Ammon's horn (tissue), 1 donor: ENCODE data around the gene NCKAP5L.
A peak's percentile ranks its signal among the peaks of the same experiment; 100 is the strongest.
"Not testable (repeated sequence)": the region's sequence is repeated elsewhere in the genome, so short reads cannot be mapped to it uniquely, and the experiment has no call there.

Source experiments
- DNase-seq: peaks from one replicate; pipeline ENCODE4 v3.0.0-alpha.2; 2016; ENCODE audit warnings: low spot score

NCKAP5L gene, protein sequence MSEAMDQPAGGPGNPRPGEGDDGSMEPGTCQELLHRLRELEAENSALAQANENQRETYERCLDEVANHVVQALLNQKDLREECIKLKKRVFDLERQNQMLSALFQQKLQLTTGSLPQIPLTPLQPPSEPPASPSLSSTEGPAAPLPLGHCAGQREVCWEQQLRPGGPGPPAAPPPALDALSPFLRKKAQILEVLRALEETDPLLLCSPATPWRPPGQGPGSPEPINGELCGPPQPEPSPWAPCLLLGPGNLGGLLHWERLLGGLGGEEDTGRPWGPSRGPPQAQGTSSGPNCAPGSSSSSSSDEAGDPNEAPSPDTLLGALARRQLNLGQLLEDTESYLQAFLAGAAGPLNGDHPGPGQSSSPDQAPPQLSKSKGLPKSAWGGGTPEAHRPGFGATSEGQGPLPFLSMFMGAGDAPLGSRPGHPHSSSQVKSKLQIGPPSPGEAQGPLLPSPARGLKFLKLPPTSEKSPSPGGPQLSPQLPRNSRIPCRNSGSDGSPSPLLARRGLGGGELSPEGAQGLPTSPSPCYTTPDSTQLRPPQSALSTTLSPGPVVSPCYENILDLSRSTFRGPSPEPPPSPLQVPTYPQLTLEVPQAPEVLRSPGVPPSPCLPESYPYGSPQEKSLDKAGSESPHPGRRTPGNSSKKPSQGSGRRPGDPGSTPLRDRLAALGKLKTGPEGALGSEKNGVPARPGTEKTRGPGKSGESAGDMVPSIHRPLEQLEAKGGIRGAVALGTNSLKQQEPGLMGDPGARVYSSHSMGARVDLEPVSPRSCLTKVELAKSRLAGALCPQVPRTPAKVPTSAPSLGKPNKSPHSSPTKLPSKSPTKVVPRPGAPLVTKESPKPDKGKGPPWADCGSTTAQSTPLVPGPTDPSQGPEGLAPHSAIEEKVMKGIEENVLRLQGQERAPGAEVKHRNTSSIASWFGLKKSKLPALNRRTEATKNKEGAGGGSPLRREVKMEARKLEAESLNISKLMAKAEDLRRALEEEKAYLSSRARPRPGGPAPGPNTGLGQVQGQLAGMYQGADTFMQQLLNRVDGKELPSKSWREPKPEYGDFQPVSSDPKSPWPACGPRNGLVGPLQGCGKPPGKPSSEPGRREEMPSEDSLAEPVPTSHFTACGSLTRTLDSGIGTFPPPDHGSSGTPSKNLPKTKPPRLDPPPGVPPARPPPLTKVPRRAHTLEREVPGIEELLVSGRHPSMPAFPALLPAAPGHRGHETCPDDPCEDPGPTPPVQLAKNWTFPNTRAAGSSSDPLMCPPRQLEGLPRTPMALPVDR (N-terminal part only)

DNA sequence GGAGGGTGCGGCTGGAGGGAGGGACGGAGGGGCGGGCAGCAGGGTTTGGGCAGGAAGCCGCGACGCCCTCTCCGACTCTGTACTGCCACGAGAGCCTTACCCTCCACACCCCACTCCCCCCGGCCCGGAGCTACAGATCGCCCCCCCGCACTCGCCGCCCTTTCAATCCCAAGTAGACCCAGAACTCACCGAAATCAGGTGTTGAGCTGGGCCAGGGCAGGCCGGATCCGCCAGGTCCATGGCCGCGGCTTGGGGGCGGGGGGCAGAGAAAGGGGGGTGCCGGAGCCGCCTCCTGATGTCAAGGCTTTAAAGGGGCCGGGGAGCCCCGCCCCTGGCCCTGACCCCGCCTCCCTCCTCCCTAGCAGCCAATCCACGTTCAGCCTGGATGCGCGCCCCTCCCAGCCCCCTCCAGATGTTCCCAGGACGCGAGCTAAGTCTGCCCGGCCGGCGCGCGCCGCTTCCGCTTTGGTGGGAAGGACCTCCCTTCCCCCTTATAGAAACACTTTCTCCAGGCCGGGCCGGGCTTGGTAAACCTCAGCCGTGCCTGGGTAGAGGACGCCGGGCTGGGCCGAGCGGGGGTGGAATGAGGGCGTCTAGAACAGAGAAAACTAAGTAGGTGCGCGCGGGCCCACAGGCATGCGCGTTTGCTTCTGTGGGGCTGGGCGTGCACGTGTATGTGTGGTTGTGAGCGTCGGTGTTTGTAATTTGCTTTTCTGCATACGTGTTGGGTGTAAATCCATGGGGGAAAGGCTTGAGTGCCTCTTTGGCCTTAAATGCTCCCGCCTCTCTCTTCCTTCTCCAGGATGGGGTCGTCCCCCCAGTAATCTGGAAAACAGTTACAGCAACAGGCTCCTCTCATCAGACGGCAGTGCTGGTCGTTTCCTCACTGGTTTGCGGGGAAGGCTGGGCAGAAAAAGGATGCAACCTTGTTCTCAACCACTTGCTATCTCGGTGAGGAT lies at the start of gene NCKAP5L:
Gene NCKAP5L (minus strand): TSS at position 281 of the 959 bp plus-strand sequence. CDS start 24,369 bp downstream, outside the sequence.
- DNase-seq: peak; percentile 96

DNA sequence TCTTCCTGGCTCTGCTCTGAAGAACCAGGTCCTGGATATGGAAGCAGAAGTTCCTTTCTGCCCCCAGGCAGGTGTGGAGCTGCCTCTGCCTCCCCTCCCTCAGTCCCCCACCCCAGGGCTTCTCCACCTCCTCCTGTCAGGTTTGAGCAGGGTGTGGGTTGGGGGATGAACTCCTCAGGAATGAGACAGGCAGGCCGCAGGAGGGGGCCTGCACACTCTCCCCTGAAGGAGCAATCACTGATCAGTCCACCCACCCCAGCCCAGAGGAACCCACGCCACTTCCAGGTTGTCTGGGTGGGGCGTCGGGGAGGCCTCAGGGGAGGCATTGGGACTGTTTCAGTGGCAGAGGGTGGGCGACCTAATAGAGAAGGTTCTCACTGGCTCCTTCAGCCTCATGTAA lies 48.9 kb upstream of the NCKAP5L start:
- no peak for DNase-seq

DNA sequence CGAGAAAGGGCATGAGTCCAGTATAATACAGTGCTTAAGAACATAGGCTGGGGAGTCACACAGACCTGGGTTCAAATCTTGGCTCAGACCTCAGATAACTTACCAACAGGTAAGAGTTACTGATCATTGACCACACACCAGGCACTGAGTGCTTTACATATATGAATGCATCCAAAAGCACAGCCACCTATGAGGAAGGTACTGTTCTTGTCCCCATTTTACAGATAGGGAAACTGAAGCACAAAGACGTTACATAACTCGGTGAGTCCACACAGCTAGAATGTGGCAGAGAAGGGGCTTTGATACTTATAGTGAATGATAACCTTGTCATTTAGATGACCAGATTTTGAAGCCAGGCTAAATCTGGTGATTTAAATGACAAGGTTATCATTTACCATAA lies 47.9 kb upstream of the NCKAP5L start:
- no peak for DNase-seq

DNA sequence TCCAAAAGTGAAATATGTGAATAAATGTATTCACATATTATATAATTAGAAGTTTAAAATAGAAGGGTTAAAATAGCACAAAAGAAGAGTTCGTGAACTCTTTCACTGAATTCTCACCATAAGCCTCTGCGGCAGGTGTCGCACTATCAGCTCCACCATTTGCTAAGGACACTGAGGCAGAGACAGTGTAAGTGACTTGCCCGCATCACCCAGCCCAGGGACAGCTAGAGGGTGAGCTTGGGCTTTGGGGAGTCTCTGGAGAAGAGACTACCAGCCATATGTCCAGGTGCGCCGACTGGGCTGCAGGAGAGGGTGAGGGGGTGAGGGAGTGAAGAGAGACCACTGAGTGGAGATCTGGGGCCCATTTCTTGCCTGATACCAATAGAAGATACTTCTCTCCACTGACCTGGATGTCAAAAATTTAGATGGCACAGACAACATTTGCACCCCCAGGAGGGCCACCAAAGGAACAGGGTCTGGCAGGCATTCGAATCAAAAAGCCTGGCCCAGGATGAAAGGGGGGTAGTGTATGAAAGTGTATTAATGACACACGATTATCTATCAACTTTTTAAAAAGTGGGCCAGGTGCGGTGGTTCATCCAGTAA lies 47.0 kb upstream of the NCKAP5L start:
- no peak for DNase-seq

DNA sequence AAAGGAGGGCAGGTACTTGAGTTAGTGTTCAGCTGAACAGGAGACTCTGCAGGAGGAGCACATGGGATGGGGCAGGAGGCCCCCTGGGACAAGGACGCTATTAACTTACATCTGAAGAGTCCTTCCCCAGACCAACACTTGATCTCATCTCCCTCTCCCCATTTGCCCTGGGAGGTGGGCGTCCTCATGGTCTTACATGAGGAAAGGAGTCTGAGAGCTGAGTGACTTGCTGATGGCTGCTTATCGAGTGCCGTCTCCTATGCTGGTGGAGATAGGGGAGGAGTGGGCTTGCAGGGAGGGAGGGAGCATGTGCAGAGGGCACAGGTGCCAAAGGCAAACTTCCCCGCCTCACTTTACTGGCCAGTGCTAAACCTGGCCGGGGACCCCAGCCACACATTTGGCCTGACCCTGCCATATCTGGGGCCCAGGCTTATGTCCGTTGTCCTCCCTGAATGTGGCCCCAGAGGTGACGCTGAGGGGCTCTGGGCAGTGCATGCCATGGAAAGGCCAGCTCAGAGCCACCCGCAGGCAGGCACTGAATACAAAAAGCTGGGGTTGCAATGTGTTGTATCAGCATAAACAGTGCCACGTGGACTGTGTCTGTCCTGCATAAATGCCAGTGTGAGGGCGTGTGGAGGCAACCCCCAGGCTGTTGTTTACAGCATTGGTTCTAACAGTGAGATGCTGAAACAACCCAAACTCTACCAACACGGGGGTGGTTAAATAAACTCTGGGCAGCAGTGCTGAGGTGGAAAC lies 46.1 kb upstream of the NCKAP5L start:
- peak; percentile 84 for DNase-seq

DNA sequence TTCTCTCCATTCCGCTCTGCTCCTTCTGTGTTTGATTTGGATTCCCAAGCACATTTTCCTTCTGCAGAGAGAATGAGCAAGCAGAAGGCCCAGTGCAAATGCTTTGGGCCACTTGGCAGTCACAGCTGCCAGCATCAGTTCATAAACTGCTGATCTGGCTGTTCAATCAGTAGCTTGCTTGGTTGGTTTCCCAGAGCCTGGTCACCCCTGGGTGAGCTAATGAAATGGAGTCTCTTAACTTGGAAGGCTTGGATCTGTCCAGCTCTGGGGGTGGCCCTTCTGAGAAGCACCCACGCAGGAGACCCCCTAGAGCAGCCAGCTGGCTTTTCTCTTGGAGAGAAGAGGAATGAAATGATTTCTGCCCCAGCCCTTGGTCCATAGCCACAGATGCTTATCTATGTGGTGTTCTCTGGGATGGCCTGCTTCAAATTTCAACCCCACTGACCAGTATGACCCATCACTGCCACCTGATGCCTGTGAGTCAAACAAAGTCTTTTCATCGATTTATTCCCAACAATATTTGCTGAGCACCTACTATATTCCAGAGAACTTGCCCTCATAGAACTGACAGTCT lies 45.2 kb upstream of the NCKAP5L start:
- no peak for DNase-seq

DNA sequence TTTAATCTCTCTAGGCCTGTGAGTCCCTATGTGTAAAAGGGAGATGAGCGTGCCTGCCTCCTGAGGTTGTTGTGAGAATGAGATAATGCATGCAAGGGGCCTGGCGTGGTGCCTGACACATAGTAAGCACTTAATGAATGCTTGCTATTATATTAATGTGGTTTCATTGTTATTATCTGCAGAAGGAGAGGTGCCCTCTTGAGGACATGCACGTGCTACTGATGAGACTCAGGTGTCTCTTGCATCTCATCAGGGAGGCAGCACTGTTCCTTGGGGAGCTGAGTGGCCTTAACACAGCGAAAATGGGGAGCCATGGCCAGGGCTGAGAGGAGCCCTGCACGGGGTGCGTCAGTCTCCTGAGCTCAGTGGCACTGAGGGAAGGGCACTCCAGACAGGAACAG lies 44.6 kb upstream of the NCKAP5L start:
- peak; percentile 77 for DNase-seq

DNA sequence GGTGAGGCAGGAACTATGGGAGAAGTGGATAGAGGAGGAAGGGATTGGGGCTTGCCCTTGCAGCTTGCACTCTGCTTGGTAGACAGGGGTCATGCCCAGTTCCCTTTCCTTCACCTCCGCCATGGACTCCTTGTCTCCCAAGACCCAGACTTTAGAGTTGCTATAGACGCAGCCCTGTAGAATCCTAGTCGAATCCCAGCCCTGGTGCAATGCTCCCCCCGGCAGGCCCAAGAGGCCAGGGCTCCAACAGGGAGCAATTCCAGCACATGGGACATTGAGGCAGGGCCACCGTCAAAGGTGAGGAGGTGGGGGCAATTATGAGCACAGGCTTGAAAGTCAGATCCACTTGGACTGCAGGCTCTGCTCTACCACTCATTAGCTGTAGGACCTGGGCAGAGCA lies 44.2 kb upstream of the NCKAP5L start:
- DNase-seq: no peak

DNA sequence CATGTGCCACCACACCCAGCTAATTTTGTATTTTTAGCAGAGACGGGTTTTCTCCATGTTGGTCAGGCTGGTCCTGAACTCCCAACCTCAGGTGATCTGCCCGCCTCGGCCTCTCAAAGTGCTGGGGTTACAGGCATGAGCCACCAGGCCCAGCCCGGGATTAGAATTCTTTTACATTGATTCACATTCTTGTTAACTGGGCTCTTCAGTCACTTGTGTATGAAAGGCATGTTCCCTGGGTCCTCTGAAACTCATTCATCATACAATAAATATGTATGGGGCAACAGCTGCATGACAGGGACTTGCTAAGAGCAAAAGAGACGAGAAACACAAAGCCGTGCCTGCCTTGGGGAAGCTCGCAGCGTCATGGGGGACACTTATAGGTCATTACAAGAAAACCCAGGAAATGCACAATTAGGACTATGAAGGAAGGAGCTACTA lies 43.6 kb upstream of the NCKAP5L start:
- not testable (repeated sequence) for DNase-seq

DNA sequence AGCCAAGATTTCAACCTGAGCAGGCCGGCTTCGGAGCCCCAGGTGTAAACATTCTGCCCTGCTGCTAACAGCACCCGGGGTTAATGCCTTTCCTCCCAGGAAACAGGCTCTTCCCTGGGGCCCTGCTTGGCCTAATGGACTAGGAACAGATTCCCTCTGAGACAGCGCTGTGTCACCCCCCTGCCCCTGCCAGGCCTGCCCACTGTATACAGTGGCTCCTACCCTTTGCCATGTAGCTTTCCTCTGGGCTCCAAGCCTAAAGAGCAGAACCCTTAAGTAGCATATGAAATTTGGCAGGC lies 43.0 kb upstream of the NCKAP5L start:
- DNase-seq: no peak

DNA sequence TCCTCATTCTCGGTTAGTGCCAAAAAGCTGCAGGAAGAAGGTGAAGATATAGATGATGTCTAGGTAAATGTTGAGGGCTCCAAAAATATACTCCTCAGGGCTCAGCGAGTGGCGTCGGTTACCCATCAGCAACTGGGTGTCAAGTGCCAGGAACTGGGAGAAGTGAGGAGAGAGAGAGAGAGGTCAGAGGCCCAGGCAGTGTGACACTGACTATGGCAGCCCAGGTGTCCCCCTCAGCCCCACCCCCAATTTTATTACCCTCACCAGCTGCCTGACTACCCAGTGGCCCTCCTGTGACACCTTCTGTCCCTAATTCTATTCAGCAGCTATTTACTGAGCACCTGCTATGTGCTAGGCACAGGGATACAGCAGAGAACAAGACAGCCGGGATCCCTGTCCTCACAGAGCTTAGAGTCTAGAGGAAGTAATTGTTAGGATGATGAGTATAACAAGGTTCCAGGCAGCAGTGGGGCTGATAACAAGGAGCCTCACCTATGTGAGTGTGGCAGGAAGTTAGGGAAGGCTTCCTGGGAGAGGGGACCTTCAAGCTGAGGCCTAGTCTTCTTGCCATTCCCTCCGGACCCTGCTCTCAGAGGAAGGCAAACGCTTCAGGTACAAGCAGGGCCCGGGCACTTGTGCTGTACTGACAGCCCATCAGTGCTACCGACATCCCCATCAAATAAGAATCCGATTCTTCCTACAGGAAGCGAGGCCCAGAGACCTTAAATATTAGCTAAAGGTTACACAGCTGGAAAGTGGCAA lies 42.5 kb upstream of the NCKAP5L start:
- no peak for DNase-seq

DNA sequence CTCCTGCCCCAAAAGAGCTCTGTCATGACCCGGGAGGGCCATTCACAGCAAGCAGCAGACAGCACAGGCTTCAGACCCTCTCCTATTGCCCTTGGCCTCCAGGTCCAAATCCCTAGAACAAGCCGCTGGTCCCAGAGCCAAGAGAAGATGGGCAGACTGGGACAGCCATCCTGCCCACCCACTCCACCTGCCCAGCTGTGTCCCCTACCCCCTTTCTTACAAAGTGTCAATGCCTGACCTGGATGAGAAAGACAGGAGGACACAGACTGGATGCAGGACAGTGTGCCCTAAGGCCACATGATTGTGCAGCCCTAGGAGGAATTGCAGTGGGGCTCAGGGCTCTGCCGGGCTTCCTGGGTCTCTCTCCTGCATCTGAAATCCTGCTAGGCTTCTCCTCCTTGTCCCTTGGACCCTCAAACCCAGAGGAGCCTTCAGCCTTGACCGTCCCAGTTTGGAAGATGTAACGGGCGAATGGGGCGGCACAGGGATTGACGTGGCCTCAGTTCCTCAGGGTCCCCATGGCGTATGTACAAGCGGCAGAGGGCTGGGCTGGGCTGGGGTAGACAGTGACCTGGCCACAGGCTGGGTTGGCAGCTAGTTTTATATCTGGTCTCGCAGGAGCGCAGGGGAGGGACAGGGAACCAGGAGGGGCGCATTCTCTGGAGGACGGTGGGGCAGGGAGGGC lies 41.7 kb upstream of the NCKAP5L start:
- DNase-seq: no peak

DNA sequence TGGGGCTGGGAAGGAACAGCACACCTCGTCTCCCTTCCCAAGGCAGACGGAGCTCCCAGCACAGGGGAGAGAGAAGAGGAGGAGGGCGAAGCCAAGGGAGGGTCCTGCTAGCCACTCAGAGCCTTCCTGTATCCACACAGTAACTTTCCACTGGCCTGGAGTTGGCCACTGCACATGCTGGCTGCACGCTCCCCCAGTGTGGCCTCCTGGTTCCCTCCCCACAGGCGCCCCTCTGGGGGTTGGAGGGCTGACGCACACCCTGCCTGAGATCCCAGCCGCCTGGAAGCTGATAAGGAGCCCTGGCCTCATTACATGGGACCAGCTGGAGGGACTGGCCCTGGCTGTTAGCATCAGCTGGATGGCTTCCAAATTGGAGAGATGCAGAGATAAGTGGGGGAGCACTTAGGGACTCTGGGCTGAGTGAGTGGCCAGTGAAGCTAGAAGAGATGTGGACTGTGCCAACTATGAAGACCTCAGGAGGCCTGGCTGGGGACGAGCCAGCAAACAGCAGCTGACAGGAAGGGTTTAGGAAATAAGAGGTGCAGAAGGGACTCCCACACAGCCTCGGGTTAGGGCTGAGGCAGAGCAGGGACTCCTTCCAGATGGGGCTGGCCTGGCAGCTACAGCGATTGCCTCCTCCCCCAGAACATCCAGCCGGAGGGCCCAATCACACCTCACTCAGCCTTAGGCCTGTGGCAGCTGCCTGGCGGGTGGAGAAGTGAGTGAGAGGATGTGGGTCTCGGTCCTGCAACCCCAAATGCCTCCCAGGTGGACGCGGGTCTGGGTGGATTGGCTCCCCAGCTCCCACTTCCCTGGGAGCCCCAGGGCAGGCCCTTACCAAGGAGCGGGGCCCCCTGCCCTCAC lies 41.0 kb upstream of the NCKAP5L start:
- peak; percentile 77 for DNase-seq

DNA sequence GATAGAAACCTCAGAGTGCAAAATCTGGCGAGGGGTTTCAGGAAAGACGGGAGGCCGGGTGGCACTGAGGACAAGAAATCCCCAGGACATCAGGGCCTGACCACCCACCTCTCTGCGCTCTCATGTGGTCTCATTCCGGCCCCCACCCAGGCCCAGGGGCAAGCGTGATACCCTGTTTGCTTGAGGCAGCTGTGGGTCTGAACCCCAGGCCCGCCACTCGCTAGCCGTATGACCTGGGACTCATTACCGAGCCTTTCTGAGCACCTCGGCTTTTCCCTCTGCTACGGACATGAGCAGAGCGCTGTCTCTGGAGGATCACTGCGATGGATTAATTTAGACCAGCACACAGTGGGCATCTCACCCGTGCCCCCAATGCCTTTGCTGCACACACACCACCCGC lies 40.2 kb upstream of the NCKAP5L start:
- no peak for DNase-seq

DNA sequence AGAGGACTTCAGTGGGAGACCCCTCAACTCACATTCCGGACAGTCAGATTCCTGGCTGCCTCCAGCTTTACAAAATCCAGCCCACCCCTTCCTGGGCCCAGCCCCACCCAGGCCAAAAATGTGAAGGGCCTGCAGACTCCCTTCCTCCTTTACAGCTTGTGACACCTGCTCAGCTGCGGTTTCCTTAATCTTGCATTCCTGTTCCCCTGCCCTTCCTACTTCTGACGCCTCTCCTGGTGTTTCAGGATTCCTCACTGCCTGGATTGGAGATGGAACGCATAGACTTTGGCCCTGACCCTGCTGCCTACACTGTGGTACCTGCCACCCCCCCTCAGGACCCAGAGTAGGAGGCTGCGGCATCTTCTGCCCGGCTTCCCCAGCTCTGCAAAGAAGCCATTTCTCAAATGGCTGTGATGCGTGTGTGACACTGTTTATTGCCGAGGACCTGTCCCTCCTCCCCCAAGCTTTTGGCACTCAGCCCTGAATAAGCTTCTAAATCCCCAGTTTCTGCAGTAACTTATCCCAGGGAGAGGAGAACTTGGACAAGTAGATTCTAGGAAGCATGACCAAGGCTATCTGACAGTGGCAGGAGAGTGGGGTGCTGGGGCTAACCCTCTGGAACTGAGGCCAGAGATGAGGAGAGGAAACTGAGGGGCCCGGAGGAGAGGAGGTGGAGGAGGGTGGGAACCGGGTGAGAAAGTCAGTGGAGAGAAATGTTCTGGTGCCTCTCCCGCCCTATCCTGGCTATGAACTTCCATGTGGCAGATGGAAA lies 39.5 kb upstream of the NCKAP5L start:
- DNase-seq: no peak

DNA sequence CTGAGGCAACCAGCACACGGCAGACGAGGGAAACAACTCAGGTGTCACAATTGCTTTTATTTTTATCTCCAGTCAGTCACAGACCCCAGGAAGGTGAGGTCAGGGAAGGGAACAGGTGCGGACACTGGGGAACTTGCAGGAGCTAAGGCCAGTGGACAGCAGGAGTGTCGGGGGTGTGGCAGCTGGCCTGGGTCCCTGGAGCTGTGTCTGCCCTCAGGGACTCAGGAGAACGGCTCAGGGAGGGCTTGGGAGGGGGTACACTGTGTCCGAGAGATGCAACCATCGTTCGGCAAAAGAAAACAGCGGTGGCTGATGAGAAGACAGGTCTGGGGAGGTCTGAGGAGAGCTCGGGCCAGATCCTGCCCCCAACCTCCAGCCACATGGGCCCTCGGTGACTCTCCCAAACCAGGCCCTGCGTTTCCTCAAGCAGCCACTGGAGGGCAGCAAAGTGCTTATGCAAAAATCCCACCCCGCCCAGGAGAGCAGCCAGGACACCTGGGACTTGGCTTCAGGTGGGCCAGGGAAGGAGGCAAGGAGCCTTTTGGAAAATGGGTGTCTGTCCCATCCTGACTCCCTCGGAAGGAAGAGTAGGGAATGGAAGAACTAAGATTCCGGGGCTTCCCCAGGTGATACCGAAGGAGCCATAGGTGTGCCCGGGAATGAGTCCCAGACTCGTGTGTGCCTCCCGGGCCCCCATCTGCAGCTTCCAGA lies 38.8 kb upstream of the NCKAP5L start:
- peak; percentile 73 for DNase-seq
